OCI-LY7 (cell line): Measurements from ENCODE around the gene RBM42.

Experiments
- CTCF ChIP-seq: fragments of 200-600 bp; sonication (generic); conservative IDR thresholded peaks from 2 replicates; pipeline ENCODE4 v1.5.1; 2014; ENCODE audit warnings: mild to moderate bottlenecking, antibody characterized with exemption, low read length, moderate library complexity, mixed read lengths
- EZH2phosphoT487 ChIP-seq: fragments of 200-600 bp; sonication (generic); IDR thresholded peaks from 2 replicates; pipeline ENCODE4 v1.6.1; 2018; ENCODE audit warnings: low read depth, borderline replicate concordance, mild to moderate bottlenecking, mixed run types, antibody characterized with exemption, low read length, moderate library complexity, mixed read lengths

DNA sequence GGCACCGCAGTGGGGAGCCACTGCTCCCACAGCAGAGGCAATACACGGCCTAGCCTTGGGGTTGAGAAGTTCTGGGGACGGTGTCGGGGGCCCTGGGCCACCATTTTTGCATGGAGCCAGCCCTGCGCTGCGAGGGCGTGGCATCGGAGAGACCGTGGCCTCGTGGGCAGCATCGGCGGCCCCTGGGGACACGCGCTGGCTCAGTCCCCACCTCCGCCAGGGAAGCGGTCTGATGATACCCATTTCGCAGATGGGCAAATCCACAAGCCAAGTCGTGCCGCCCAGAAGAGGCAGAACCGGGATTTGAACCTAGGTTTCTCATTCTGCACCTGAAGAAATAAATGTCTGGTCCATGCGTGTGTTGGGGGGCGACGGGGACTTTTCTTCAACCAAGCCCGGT, 36.3 kb downstream of the RBM42 start:
- no peak for TF ChIP-seq CTCF
- no peak for TF ChIP-seq EZH2phosphoT487
